Mesenchymal stem cell (in vitro differentiated cells and primary cell): ENCODE results near the gene NFKBIL1.

Experiments used
- DNase-seq: peaks from one replicate; pipeline ENCODE4 v3.0.0-alpha.2; 2013
- H2AFZ ChIP-seq: one replicate; pipeline ENCODE4 v1.6.1; 2013; ENCODE audit warnings: low read depth, mild to moderate bottlenecking, control low read depth, inconsistent platforms, low read length, moderate library complexity
- H2AK5ac ChIP-seq: 2 replicates; pipeline ENCODE4 v1.6.1; 2013; ENCODE audit warnings: low read length, moderate library complexity, mild to moderate bottlenecking, inconsistent platforms; ENCODE audit not compliant: severe bottlenecking
- H2BK120ac ChIP-seq: one replicate; pipeline ENCODE4 v1.6.1; 2013; ENCODE audit warnings: low read depth, mild to moderate bottlenecking, inconsistent platforms, low read length, moderate library complexity
- H2BK12ac ChIP-seq, 2 experiments: one replicate each; pipeline ENCODE4 v1.6.1; 2013; ENCODE audit warnings: inconsistent platforms in 2 of 2, low read length in 2 of 2, mild to moderate bottlenecking in 2 of 2, moderate library complexity in 2 of 2, control low read depth in 1 of 2
- H2BK15ac ChIP-seq: one replicate; pipeline ENCODE4 v1.6.1; 2013; ENCODE audit warnings: mild to moderate bottlenecking, low read depth, inconsistent platforms; ENCODE audit not compliant: poor library complexity, severe bottlenecking
- H2BK5ac ChIP-seq: 2 replicates; pipeline ENCODE4 v1.6.1; 2013; ENCODE audit warnings: low read depth, mild to moderate bottlenecking, low read length, control low read depth, inconsistent platforms; ENCODE audit not compliant: poor library complexity, severe bottlenecking
- H3K14ac ChIP-seq, 2 experiments: one replicate each; pipeline ENCODE4 v1.6.1; 2013; ENCODE audit warnings: inconsistent platforms in 2 of 2, low read length in 2 of 2, control low read depth in 1 of 2, mild to moderate bottlenecking in 1 of 2, moderate library complexity in 1 of 2
- H3K18ac ChIP-seq, 2 experiments: one replicate each; pipeline ENCODE4 v1.6.1; 2013; ENCODE audit warnings: inconsistent platforms in 2 of 2, low read length in 2 of 2, control low read depth in 1 of 2, low read depth in 1 of 2, mild to moderate bottlenecking in 1 of 2
- H3K23ac ChIP-seq, 2 experiments: one replicate each; pipeline ENCODE4 v1.6.1; 2013; ENCODE audit warnings: inconsistent platforms in 2 of 2, low read length in 2 of 2, mild to moderate bottlenecking in 2 of 2, moderate library complexity in 2 of 2, control low read depth in 1 of 2
- H3K27ac ChIP-seq: 2 replicates; pipeline ENCODE4 v1.5.1; 2013; ENCODE audit warnings: mild to moderate bottlenecking, moderate library complexity, low read length, control low read depth, inconsistent platforms; ENCODE audit not compliant: poor library complexity, severe bottlenecking
- H3K27me3 ChIP-seq, 2 experiments: 2 replicates each; pipeline versions ENCODE4 v1.6.1 to v1.7.0; 2013; ENCODE audit warnings: low read length in 2 of 2, mild to moderate bottlenecking in 2 of 2, moderate library complexity in 2 of 2, control low read depth in 1 of 2, inconsistent platforms in 1 of 2; ENCODE audit not compliant: control insufficient read depth in 1 of 2, insufficient read depth in 1 of 2
- H3K36me3 ChIP-seq, 2 experiments: 2 replicates each; pipeline versions ENCODE4 v1.6.1 to v1.7.0; 2013; ENCODE audit warnings: low read length in 2 of 2, control low read depth in 1 of 2, inconsistent platforms in 1 of 2, low read depth in 1 of 2, mild to moderate bottlenecking in 1 of 2; ENCODE audit not compliant: insufficient read depth in 2 of 2, control insufficient read depth in 1 of 2
- H3K4ac ChIP-seq, 2 experiments: one replicate each; pipeline ENCODE4 v1.6.1; 2013; ENCODE audit warnings: inconsistent platforms in 2 of 2, low read length in 2 of 2, mild to moderate bottlenecking in 2 of 2, moderate library complexity in 2 of 2, control low read depth in 1 of 2, low read depth in 1 of 2
- H3K4me1 ChIP-seq: 2 replicates; pipeline ENCODE4 v1.6.1; 2013; ENCODE audit warnings: low read depth, low read length, control low read depth; ENCODE audit not compliant: control insufficient read depth, insufficient read depth
- H3K4me2 ChIP-seq: 2 replicates; pipeline ENCODE4 v1.6.1; 2013; ENCODE audit warnings: low read length, mild to moderate bottlenecking, inconsistent platforms; ENCODE audit not compliant: poor library complexity, severe bottlenecking
- H3K4me3 ChIP-seq, 2 experiments: 2 replicates each; pipeline versions ENCODE4 v1.5.1 to v1.7.0; 2013; ENCODE audit warnings: low read length in 2 of 2, mild to moderate bottlenecking in 2 of 2, control low read depth in 1 of 2, low read depth in 1 of 2; ENCODE audit not compliant: insufficient read depth in 1 of 2
- H3K79me1 ChIP-seq: replicated peaks from 2 replicates; pipeline ENCODE4 v1.6.1; 2013; ENCODE audit warnings: mild to moderate bottlenecking, control low read depth, low read length, inconsistent platforms; ENCODE audit not compliant: poor library complexity, severe bottlenecking
- H3K9ac ChIP-seq: 2 replicates; pipeline ENCODE4 v1.7.0; 2013; ENCODE audit warnings: mild to moderate bottlenecking, low read length, moderate library complexity
- H3K9me3 ChIP-seq: 2 replicates; pipeline ENCODE4 v1.7.0; 2013; ENCODE audit warnings: mild to moderate bottlenecking, low read length; ENCODE audit not compliant: control insufficient read depth
- H4K8ac ChIP-seq: one replicate; pipeline ENCODE4 v1.6.1; 2013; ENCODE audit warnings: inconsistent platforms, mild to moderate bottlenecking, low read length, moderate library complexity
- H4K91ac ChIP-seq: one replicate; pipeline ENCODE4 v1.6.1; 2013; ENCODE audit warnings: mild to moderate bottlenecking, low read length, inconsistent platforms
- WGBS: methylation state at CpG from one replicate; pipeline ENCODE4 v1.1.7; 2013; ENCODE audit warnings: mixed read lengths; 5-methylcytosine and 5-hydroxymethylcytosine counted together

Gene NFKBIL1

DNA sequence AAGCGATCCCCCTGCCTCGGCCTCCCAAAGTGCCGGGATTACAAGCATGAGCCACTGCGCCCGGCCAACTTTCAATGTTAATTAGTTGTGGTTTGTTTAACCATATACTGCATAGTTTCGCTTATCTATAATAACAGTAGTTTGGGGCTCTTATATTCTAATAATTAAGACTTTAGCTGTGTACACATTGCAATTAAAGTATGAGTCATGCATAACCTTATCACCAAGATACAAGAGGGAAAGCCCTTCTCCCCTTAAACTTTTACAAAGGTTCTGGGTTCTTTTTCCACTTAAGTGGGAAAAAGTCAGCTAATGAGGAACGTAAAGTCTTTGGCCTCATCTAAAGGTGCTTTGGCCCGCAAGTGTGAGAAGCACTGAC is 21.9 kb upstream of the NFKBIL1 start:
- peak overlapping the region; percentile 11 to 42 for H3K18ac ChIP-seq
- no peak overlapping the region for H2AK5ac ChIP-seq
- peak overlapping the region in 1 of 2 experiments; percentile 86 for H3K14ac ChIP-seq
- no peak overlapping the region for H3K27ac ChIP-seq
- peak overlapping the region; percentile 33 for H3K9ac ChIP-seq
- H2AFZ ChIP-seq = no peak overlapping the region
- peaks cover 0 to 3% of the 10 kb centered on the region in 2 experiments for H3K27me3 ChIP-seq
- H3K4ac ChIP-seq = no peak overlapping the region
- H2BK5ac ChIP-seq = no peak overlapping the region
- no peak overlapping the region for H4K91ac ChIP-seq
- no peak overlapping the region for H2BK15ac ChIP-seq
- no peak overlapping the region for H3K4me3 ChIP-seq
- no peak overlapping the region for H4K8ac ChIP-seq
- H3K4me2 ChIP-seq = no peak overlapping the region
- H3K4me1 ChIP-seq = peaks cover 13% of the 10 kb centered on the region
- peaks cover 3% of the 10 kb centered on the region for H3K79me1 ChIP-seq
- H2BK120ac ChIP-seq = no peak overlapping the region
- no peak for DNase-seq
- peaks cover 13 to 28% of the 10 kb centered on the region in 2 experiments for H3K36me3 ChIP-seq
- no peak overlapping the region for H3K23ac ChIP-seq
- WGBS = 59% methylated on average over 4 of the region's 8 CpGs
- H2BK12ac ChIP-seq = no peak overlapping the region
- H3K9me3 ChIP-seq = no peaks in the 10 kb centered on the region

GRCh38 chr6:31525932-31526591 is 21.3 kb upstream of the NFKBIL1 start:
- 71% methylated on average over 3 of the region's 4 CpGs for WGBS
- Histone ChIP-seq H2BK12ac (peak overlapping the region; percentile 7 to 31), H2AK5ac (no peak overlapping the region)

DNA sequence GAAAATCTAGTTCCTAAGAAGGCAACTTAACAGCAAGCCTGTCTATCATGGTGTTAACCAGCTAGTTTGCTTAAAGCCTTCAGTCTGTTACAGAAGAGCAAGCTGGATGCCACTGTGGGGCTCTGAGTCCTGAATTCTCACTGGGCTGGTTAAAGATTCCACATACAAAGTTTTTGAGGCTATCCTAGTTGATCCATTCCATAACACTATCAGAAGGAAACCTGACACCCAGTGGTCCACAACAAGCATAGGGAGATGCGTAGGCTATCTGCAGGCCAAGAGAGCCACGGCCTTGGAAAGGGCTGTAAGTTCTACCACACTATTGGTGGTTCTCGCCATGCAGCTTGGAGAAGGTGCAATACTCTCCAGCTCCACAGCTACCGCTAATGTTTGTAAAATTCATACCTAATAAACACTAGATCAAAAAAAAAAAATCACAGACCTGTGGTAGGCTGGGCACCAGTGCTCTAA is 19.1 kb upstream of the NFKBIL1 start:
- Histone ChIP-seq H3K14ac (no peak overlapping the region), H3K23ac (no peak overlapping the region), H3K9me3 (no peaks in the 10 kb centered on the region), H2AFZ (no peak overlapping the region), H2BK5ac (no peak overlapping the region), H3K18ac (no peak overlapping the region), H3K4ac (no peak overlapping the region), H3K36me3 (peaks cover 40 to 49% of the 10 kb centered on the region in 2 experiments), H4K91ac (no peak overlapping the region), H2AK5ac (no peak overlapping the region), H3K79me1 (peaks cover 16% of the 10 kb centered on the region), H4K8ac (no peak overlapping the region), H3K27me3 (no peaks in the 10 kb centered on the region), H3K4me3 (no peak overlapping the region), H2BK120ac (no peak overlapping the region), H2BK15ac (no peak overlapping the region), H3K4me1 (peaks cover 13% of the 10 kb centered on the region), H3K27ac (no peak overlapping the region), H2BK12ac (no peak overlapping the region), H3K4me2 (no peak overlapping the region), H3K9ac (no peak overlapping the region)
- DNase-seq = no peak
- WGBS = 97% methylated on average over 4 of the region's 4 CpGs

More at GRCh38 chr6:31525932-31526591, 21.3 kb upstream of the NFKBIL1 start:
- H3K9ac ChIP-seq = peak overlapping the region; percentile 33
- H3K23ac ChIP-seq = peak overlapping the region in 1 of 2 experiments; percentile 5
- H2BK5ac ChIP-seq = no peak overlapping the region
- no peak overlapping the region for H2AFZ ChIP-seq
- no peak overlapping the region for H4K91ac ChIP-seq
- H3K79me1 ChIP-seq = peaks cover 7% of the 10 kb centered on the region
- no peak overlapping the region for H4K8ac ChIP-seq
- no peak overlapping the region for H3K4ac ChIP-seq
- peak overlapping the region in 1 of 2 experiments; percentile 86 for H3K14ac ChIP-seq
- peak; percentile 71 for DNase-seq
- H3K4me2 ChIP-seq = no peak overlapping the region
- H3K27me3 ChIP-seq = peaks cover 0 to 3% of the 10 kb centered on the region in 2 experiments
- H2BK120ac ChIP-seq = no peak overlapping the region
- no peak overlapping the region for H3K27ac ChIP-seq
- peak overlapping the region; percentile 42 to 89 for H3K18ac ChIP-seq
- H3K4me3 ChIP-seq = no peak overlapping the region
- no peak overlapping the region for H2BK15ac ChIP-seq
- peaks cover 18 to 34% of the 10 kb centered on the region in 2 experiments for H3K36me3 ChIP-seq
- H3K9me3 ChIP-seq = no peaks in the 10 kb centered on the region
- H3K4me1 ChIP-seq = peaks cover 13% of the 10 kb centered on the region

DNA sequence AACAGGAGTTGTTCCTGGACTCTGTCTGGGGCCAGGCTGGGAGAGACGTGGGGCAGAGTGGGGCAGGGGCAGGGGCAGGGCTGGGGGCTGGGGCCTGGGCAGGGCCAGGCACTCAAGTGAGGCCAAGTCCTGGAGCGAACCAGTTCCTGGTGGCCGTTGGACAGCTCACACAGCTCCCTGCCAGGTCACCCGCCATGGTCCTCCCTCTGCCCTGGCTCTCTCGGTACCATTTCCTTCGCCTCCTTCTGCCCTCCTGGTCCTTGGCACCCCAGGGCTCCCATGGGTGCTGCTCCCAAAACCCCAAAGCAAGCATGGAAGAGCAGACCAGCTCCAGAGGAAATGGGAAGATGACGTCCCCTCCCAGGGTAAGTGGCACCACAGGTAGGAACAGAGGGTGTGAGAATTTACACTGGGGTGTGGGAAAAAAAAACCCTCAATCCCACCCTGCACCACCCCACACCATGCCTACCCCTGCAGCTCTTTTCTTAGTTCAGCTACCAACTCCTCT is 18.5 kb upstream of the NFKBIL1 start, which contains the start of gene MCCD1:
Gene MCCD1 (plus strand): TSS at position 142 of the 508 bp plus-strand sequence. CDS start 53 bp downstream, at position 195.
- Histone ChIP-seq H3K4me3 (no peak within 1 kb of the TSS), H2AK5ac (no peak within 1 kb of the TSS), H3K79me1 (peaks cover 17% of the 10 kb centered on the region), H3K9me3 (no peaks in the 10 kb centered on the region), H2BK12ac (no peak within 1 kb of the TSS), H3K23ac (no peak within 1 kb of the TSS), H3K4ac (no peak within 1 kb of the TSS), H3K14ac (no peak within 1 kb of the TSS), H3K27me3 (no peaks in the 10 kb centered on the region), H4K8ac (no peak within 1 kb of the TSS), H2BK5ac (no peak within 1 kb of the TSS), H3K27ac (peak within 1 kb of the TSS; percentile 20), H3K4me2 (no peak within 1 kb of the TSS), H3K4me1 (peaks cover 13% of the 10 kb centered on the region), H2BK15ac (no peak within 1 kb of the TSS), H3K9ac (no peak within 1 kb of the TSS), H2AFZ (no peak within 1 kb of the TSS), H4K91ac (no peak within 1 kb of the TSS), H3K18ac (no peak within 1 kb of the TSS), H3K36me3 (peaks cover 46 to 52% of the 10 kb centered on the region in 2 experiments), H2BK120ac (no peak within 1 kb of the TSS)
- no peak for DNase-seq
- WGBS = 92% methylated on average over 7 of the region's 7 CpGs
